GM18499 (cell line): Measurements from ENCODE around the gene LRRC25.
"Not testable (repeated sequence)": the region's sequence is repeated elsewhere in the genome, so short reads cannot be mapped to it uniquely, and the experiment has no call there.

Source experiments
- ATAC-seq: cut with Tn5 transposase; IDR thresholded peaks from one replicate; pipeline ENCODE4 v1.9.1; 2021; ENCODE audit warnings: moderate number of reproducible peaks; ENCODE audit not compliant: insufficient read depth, unreplicated experiment

LRRC25 gene

GRCh38 chr19:18353378-18354005 is 43.9 kb downstream of the LRRC25 start:
- no peak for ATAC-seq

DNA sequence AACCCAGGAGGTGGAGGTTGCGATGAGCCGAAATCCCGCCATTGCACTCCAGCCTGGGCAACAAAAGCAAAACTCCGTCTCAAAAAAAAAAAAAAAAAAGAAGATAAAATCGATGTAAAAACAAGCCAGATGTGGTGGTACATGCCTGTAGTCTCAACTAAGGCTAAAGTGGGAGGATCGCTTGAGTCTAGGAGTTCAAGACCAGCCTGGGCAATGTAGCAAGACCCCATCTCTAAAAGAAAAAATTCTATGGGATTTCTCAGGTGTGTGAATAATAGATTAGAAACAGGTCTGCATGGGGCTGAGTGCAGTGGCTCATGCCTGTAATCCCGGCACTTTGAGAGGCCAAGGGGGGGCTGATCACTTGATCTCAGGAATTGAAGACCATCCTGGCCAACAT is 45.9 kb downstream of the LRRC25 start:
- ATAC-seq, result no peak

DNA sequence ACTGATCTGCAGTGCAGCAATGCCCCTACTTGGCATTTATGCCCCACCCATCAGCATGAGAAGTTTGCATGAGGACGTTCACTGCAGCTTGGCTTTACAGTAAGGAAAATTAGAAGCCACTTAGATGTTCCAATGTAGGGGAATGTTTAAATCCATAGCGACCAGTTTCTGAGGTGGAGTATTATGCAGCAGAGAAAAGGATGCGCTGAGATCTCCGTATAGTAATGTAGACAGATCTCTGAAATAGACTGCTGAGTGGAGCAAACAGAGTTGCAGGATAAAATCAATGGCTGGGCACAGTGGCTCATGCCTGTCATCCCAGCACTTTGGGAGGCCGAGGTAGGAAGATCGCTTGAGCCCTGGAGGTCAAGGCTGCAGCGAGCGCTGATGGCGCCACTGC is 46.9 kb downstream of the LRRC25 start:
- no peak for ATAC-seq

DNA sequence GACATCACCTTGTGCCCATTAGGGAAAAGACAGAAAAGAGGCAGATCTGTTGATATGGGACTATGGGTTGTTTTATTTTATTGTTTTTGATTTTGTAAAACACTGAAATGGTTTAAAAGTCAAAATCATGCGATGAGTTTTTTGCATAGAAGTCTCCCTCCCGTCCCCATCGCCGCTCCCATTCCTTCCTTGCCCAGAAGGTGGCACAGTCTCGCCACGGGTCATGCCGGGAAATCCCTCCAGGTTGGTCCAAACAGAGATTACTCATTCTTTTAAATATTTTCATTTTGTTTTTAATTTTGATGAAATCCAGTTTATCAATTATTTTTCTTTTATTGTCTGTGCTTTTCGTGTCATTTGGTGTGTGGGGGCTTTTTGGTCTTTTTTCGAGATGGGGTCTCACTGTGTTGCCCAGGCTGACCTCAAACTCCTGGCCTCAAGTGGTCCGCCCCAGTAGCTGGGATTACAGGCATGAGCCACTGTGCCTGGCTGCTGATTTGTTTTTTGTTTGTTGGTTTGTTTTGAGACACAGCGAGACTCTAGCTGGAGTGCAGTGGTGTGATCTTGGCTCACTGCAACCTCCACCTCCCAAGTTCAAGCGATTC is 47.8 kb downstream of the LRRC25 start:
- ATAC-seq, result no peak

GRCh38 chr19:18348818-18349339 is 48.5 kb downstream of the LRRC25 start:
- ATAC-seq, result not testable (repeated sequence)

GRCh38 chr19:18348171-18348570 is 49.3 kb downstream of the LRRC25 start:
- ATAC-seq, result no peak

DNA sequence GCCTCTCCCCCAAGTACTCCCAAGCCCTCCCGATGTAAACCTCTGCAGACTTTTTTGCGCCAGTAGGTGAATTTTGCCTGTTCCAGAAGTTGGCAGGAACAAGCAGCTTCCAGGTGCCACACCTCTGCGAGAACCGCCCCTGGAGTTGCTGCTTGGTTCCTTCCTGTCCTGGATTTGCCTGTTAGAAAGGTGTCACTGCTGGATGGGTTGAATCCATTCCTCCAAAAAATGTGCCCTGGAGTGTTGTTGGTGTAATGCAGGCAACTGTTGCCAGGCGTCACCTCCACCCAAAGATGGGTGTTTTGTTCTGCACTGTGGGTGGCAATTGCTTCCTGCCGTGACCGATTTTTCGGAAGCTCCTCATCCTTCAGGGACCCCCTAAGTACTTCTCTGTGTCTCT is 51.3 kb downstream of the LRRC25 start:
- no peak for ATAC-seq

GRCh38 chr19:18345296-18345695 is 52.1 kb downstream of the LRRC25 start:
- ATAC-seq, result no peak

DNA sequence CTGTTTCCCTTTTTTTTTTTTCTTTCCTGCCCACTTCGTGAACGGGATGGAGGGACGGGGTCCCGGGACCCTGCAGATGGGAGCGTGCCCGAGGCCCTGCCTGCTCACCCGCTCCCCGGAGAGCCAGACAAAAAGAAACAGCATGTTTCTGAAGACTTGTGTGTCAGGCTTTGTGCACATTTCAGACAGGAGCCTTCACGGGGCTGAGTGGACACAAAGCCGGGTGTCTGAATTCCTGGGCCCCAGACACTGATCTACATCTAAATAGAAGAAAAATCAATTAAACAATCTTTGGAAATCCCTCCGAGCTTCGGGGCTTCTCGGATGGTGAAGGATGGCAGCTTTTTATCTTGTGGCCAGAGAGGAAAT is 52.9 kb downstream of the LRRC25 start:
- no peak for ATAC-seq

- no peak for ATAC-seq
Measured at GRCh38 chr19:18342090-18342632, 55.3 kb downstream of the LRRC25 start.
